ENCODE data around the gene MGAT5.

The MGAT5 gene

DNA sequence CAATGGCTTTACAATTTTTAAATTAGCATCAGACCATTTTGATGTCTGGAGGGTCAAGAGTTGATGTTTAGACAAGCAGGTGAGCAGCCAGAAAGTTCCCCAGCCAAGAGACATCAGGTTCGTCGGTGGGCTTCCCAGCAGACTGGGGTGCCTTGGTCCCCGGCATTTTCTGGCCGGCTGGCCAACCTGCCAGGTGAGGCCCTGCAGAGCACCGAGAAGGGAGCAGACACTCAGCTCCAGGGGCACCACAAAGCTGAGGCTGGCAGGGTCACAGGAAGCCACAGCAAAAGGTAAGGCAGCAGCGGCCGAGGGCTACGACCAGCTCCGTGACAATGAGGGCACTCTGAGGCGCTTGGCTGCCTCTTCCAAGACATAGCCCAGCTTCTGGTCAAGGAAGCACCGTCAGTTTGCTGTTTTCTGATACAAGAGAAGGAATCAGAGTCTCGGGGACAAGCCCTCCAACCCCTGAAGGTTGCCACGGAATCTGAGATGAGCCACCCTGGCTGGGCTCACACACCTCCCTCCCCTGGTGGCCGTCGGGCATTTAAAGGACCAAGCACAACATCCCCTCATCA lies 229.0 kb downstream of the MGAT5 start:
- no peak for DNase-seq

DNA sequence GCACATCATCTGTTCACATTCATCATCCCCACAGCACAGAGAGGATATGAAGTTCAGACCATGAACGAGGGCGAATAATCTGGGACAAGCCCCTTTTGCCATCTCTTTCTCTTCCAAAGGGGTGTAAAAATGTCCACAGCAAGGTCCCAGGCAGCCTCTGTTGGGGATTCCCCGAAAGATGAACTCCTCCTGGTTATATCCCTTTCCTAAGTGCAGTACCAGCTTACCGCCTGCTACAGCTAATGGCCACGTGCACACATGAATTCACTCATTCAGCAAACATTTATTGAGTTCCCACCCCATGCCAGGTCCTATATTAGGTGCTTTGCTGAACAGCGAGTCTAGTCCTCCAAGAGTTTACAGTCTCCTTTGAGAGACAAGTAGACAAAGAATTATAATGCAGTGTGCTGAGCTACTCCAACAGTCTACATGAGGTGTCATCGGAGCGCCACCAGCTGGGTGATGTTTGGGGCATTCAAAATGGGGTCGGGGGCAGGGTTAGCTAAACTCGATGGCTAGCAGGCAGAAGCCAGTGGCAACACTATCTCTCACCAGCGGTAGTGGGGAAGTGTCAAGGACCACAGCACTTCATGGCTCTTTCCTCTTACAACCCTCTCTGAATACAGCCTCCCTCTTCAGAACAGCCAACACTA lies 236.0 kb downstream of the MGAT5 start:
- no peak for DNase-seq

DNA sequence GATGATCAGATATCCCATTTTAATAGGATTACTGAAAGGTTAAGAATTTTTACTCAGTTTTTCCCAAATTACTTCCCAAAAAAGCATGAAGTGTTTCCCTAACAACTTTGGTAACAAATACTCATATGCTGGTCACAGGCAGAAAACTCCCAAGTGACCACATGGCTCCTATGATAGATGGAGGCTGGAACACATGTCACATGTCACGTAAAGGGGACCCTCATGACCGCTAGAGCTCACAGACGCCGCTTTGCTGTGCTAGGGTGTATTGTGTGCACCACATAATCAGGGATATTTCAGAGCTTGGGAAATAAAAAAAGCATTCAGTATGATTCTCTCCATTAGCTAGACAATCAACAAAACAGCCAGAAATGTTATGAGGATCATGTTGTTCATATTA lies 236.7 kb downstream of the MGAT5 start:
- no peak for DNase-seq

DNA sequence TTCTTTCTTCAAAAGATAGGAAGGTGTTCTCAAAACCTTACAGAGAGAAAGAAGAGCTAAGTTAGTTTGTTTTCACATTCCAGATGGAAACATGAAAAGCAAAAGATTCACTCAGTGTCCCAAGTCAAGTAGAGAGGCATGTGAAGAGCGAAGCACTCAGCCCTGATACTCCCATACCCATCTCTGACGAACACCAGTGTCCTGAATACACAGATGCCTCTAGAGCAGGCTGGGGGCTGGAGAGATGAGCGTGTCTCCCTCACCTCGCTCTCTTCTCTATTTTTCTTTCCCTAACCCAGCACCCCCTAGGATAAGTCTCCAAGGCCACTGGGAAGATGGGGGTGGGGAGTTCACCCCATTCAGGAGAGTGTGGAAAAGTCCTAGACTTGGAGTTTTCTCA lies 237.2 kb downstream of the MGAT5 start:
- no peak for DNase-seq

DNA sequence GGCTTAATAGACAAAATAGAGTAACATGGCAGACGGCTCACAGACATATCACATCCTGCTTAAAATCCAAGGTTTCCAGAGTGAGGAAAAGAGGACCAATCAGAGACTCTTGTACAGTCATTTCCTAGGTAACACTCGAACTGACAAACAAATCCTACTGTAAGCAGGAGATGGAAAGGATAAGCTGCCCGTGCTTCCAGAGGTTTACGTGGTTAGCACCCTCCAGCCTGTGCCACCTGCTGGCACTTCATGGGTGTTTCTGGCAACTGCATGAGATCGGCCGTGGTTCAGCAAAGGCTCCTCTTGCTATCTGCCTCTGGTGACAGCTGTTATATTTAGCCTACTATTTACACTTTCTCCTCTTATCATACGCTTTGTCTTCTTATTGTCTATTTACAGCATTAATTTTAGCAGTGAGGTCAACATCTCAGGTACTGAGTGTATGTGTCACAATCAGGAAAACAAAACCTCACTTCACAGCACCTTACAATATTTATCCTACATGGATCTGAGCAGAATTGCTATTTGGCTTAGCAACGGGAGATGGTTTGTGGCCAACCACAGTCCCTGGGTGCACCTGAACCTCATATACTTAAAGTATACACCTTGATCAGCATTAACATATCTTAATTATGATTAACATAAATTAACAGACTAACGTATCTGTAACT lies 238.0 kb downstream of the MGAT5 start:
- peak; percentile 69 for DNase-seq

DNA sequence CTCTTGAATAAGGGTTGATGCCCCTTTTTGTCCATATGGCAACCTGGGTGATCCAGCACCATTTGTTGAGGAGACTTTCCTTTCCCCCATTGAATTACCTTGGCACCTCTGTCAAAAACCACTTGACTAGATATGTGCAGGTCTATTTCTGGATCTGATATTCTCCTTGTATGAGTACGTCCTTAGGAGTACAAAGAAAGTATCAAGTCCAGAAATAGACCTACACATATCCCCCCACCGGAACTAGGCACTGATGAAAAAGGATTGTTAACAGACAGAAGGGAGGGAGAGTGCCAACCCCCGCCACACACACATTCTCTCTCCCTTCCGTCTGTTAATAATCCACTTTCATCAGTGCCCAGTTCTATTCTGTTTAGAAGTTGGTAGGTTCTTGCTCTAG lies 239.9 kb downstream of the MGAT5 start:
- no peak for DNase-seq

DNA sequence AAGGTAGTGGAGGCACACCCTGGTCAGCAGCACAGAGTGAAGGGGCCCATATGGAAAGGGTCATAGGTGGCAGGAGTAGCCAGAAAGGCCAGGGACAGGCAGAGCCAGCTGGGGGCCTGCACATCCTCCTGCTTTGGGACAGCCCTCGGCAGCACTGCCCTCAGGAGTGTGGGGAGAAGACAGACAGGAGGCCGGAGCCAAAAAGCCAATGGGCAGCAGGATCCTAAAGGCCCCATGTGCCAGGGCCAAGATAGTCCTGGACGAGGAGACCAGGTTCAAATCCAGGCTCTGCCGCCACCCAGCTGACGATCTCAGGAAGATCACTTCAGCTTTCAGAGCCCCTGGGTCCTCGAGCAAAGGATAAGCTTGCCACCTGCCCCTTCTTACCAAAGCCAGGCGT lies 244.8 kb downstream of the MGAT5 start:
- DNase-seq = no peak

DNA sequence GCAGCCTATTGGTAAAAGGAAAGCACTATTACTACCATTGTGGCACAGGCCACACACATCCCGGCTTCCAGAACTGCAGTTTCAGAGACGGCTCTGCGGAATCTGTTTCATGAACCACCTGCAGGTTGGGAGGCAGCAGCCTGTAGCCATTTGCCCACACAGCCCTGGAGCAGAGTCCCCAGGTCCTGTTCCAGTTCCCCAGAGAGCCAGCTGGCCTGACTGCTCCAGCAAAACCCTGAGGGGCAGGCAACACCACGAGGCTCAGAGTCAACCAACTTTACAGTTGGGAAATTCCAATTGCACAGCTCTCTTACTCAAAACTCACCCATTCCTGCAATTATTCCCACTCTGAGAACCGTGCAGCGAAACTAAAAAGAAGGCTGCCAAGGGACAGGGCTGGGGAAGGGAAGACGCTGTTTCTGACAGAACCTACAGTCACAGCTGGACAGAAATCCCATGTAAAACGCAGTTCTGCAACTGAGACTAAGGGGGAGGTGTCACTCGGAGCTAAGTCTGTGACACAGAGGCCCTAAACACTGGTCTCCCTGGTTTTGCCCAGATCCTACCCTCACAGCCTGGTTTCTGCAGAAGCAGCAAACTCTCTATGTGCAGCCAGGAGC lies 245.5 kb downstream of the MGAT5 start:
- no peak for DNase-seq

DNA sequence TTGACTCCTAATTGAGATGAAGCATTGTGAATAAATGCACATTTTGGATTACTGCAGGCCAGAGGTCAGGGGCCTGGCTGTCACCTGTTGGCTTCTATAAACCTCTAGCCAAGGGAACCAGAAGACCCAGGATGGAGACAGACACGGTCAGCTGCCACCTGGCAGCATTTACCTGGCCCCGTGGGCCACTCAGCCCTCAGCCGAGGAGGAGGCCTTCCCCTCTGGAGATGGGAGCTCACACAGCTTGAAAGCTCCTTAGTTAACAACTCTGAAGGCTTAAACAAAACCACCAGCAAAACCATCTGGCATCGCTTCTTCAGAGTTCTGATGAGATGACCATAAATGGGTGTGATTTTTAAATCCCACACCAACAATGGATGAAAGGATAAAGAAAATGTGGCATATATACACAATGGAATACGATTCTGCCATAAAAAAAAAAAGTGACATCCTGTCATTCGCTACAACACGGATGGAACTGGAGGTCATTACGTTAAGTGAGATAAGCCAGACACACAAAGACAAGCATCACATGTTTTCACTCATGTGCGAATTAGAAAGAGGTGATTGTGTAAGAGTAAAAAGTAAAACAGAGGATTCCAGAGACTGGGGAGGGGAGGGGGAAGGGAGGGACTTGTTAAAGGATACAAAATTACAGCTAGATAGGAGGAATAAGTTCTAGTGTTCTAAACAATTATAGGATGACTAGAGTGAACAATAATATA lies 246.5 kb downstream of the MGAT5 start:
- no peak for DNase-seq

DNA sequence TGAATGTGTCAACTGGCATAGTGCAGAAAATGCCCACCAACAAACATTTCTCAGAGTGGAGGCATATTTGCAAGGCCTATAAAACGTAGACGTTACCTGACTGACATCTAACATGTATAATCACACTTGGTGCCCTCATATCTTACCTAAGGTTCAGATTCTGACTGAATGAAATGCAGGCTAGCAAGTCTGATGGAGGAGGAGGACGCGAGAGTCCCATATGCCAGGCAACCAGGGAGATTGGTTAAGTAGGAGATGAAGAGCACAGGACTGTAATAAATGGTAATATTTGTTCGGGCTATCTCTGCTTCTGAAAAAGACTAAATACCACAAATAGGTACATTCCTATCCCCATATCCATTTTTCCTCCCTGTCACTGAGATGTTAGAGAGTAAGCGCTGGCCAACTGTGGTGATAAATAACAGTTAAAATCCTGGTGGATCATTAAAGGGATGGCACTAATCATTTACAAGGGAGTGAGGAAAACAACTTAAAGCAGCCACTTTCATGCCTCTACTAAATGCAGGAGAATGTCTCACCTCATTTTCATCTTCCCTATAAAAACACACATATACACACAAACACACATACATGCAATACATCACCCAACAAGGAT lies 247.7 kb downstream of the MGAT5 start:
- no peak for DNase-seq

DNA sequence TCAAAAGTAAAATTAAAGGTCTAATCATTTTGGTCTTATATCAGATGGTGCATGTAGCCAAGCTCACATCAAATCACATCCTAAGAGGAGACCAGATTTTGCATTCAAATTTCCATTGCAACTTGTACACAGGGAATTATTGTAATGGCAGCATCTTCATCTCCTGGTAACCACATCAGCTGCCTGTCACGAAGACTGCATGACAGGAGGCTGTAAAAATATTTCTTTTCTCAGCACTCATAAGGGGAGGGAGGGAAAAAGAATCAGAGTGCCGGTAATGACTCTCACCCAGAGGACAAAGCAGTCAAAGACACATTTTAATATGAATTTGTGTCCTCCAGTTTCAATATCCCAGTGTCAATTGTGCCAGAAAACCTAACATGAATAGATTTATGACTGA lies 248.2 kb downstream of the MGAT5 start:
- DNase-seq = no peak
